ENCODE data around the gene TREH. TPM values are rescaled to one million over a fixed set of nuclear protein-coding genes. Genes with fewer than 3 reads are reported as not detected.
"Not testable (repeated sequence)": the region's sequence is repeated elsewhere in the genome, so short reads cannot be mapped to it uniquely, and the experiment has no call there.

The TREH gene
- total RNA-seq, 2 donors from 2014 or later = not detected

DNA sequence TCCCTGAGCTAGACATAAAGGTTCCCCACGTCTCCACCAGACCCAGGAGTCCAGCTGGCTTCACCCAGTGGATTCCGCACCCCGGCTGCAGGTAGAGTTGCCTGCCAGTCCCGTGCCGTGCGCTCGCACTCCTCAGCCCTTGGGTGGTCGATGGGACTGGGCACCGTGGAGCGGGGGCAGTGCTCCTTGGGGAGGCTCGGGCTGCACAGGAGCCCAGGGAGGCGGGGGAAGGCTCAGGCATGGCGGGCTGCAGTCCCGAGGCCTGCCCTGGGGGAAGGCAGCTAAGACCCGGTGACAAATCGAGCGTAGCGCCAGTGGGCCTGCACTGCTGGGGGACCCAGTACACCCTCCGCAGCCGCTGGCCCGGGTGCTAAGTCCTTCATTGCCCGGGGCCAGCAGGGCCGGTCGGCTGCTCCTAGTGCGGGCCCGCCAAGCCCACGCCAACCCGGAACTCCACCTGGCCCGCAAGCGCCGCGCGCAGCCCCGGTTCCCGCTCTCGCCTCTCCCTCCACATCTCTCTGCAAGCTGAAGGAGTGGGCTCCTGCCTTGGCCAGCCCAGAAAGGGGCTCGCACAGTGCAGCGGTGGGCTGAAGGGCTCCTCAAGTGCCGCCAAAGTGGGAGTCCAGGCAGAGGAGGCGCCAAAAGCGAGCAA, 9.5 kb upstream of the TREH start:
- H3K4me3 Mint-ChIP-seq = peak overlapping the region; percentile 20
- H3K36me3 Mint-ChIP-seq (ENCODE audit: low read depth) = no peaks in the 10 kb centered on the region
- H3K4me1 Mint-ChIP-seq = peaks cover 19% of the 10 kb centered on the region
- no peaks in the 10 kb centered on the region for H3K27me3 Mint-ChIP-seq
- no peak overlapping the region for H3K27ac Mint-ChIP-seq
- no peaks in the 10 kb centered on the region for H3K9me3 Mint-ChIP-seq
- ATAC-seq (replicated peaks) = no peak

DNA sequence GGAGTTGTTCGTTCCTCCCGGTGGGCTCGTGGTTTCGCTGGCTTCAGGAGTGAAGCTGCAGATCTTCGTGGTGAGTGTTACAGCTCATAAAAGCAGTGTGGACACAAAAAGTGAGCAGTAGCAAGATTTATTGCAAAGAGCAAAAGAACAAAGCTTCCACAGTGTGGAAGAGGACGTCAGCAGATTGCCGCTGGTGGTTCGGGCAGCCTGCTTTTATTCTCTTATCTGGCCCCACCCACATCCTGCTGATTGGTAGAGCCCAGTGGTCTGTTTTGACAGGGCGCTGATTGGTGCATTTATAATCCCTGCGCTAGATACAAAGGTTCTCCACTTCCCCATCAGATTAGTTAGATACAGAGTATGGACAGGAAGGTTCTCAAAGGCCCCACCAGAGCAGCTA, 8.9 kb upstream of the TREH start:
- not testable (repeated sequence) for H3K36me3 Mint-ChIP-seq (ENCODE audit: low read depth); H3K9me3 Mint-ChIP-seq; H3K27me3 Mint-ChIP-seq; H3K27ac Mint-ChIP-seq; ATAC-seq (replicated peaks)
- Mint-ChIP-seq H3K4me1 (peaks cover 19% of the 10 kb centered on the region), H3K4me3 (peak overlapping the region; percentile 20)

DNA sequence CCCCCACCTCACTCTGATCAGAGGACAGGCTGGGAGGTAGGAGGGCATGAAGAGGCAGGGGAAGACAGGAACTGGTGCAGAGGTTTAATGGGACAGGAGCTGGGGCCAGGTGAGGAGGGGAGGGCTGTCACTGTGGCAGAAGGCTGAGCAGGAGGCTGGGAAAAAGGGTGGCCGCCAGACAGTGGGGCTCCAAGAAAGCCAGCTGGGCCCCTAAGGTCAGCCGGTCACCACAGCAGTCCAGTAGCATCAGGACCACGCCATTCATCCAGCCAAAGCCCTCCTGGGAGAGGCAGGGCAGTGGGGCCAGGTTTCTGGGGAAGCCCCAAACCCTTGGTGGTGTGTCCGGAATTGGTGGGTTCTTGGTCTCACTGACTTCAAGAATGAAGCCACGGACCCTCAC, 8.5 kb upstream of the TREH start:
- H3K27me3 Mint-ChIP-seq = no peaks in the 10 kb centered on the region
- H3K36me3 Mint-ChIP-seq (ENCODE audit: low read depth) = no peaks in the 10 kb centered on the region
- H3K4me1 Mint-ChIP-seq = peaks cover 16% of the 10 kb centered on the region
- no peaks in the 10 kb centered on the region for H3K9me3 Mint-ChIP-seq
- ATAC-seq (replicated peaks) = no peak
- no peak overlapping the region for H3K27ac Mint-ChIP-seq
- peak overlapping the region; percentile 20 for H3K4me3 Mint-ChIP-seq

DNA sequence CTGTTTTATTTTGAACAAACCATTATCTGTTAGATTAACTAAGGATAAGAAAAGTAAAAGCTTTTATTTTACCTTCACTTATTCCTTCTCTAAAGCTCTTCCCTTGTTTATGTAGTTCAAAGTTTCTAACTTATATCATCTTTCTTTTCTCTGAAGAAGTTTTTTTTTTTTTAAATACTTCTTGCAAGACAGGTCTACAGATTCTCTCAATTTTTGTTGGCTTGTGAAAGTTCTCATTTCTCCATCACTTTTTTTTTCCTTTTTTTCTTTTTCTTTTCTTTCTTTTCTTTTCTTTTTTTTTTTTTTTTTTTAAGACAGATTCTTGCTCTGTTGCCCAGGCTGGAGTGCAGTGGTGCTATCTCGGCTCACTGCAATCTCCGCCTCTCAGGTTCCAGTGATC, 4.7 kb upstream of the TREH start:
- H3K36me3 Mint-ChIP-seq (ENCODE audit: low read depth) = no peaks in the 10 kb centered on the region
- H3K4me1 Mint-ChIP-seq = no peaks in the 10 kb centered on the region
- no peaks in the 10 kb centered on the region for H3K27me3 Mint-ChIP-seq
- H3K27ac Mint-ChIP-seq = no peak overlapping the region
- H3K4me3 Mint-ChIP-seq = no peak overlapping the region
- no peaks in the 10 kb centered on the region for H3K9me3 Mint-ChIP-seq
- ATAC-seq (replicated peaks) = no peak

DNA sequence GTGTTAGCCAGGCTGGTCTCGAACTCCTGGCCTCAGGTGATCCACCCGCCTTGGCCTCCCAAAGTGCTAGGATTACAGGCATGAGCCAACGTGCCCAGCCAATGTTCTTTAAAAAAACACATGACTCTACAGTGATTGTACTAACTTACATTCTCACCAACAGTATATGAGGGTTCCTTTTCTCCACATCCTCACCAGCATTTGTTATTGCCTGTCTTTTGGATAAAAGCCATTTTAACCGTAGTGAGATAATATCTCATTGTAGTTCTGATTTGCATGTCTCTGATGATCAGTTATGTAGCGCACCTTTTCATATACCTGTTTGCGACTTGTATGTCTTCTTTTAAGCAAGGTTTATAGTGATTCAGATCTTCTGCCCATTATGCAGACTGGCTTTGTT, 3.5 kb upstream of the TREH start:
- not testable (repeated sequence) for H3K27me3 Mint-ChIP-seq; H3K4me1 Mint-ChIP-seq; H3K36me3 Mint-ChIP-seq (ENCODE audit: low read depth); ATAC-seq (replicated peaks); H3K4me3 Mint-ChIP-seq; H3K9me3 Mint-ChIP-seq; H3K27ac Mint-ChIP-seq

DNA sequence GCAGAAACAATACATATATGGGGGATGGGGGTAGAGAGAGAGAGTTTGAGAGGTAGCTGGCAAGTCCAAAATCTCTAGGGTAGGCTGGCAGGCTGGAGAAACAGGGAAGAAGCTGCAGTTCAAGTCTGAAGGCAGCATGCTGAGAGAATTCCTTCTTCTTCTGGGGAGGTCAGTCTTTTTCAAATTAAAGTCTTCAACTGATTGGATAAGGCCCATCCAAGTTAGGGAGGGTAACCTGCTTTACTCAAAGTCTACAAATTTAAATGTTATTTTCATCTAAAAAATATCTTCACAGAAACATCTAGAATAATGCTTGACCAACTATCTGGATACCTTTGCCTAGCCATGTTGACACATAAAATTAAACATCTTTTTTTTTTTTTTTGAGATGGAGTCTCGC, 2.9 kb upstream of the TREH start:
- H3K4me3 Mint-ChIP-seq = no peak overlapping the region
- H3K27ac Mint-ChIP-seq = no peak overlapping the region
- no peaks in the 10 kb centered on the region for H3K36me3 Mint-ChIP-seq (ENCODE audit: low read depth)
- ATAC-seq (replicated peaks) = no peak
- no peaks in the 10 kb centered on the region for H3K27me3 Mint-ChIP-seq
- H3K4me1 Mint-ChIP-seq = no peaks in the 10 kb centered on the region
- no peaks in the 10 kb centered on the region for H3K9me3 Mint-ChIP-seq

DNA sequence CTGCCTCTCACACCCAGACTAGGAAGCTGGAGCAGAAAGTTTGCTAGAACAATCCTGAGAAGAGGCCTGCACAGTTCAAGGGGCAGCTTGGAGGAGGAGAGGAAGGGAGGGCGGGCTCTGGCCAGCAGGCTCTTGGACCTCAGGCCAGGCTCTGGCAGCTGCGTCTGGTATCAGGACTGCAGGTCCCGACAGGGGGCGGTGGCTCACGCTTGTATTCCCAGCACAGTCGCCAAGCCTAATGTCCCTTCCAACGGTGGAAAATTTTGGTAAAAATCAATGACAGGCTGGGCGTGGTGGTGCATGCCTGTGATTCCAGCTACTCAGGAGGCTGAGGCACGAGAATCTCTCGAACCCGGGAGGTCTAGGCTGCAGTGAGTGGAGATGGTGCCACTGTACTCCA, 542 bp downstream of the TREH start:
- not testable (repeated sequence) for H3K27ac Mint-ChIP-seq; H3K9me3 Mint-ChIP-seq; ATAC-seq (replicated peaks); H3K36me3 Mint-ChIP-seq (ENCODE audit: low read depth); H3K4me1 Mint-ChIP-seq; H3K27me3 Mint-ChIP-seq; H3K4me3 Mint-ChIP-seq

DNA sequence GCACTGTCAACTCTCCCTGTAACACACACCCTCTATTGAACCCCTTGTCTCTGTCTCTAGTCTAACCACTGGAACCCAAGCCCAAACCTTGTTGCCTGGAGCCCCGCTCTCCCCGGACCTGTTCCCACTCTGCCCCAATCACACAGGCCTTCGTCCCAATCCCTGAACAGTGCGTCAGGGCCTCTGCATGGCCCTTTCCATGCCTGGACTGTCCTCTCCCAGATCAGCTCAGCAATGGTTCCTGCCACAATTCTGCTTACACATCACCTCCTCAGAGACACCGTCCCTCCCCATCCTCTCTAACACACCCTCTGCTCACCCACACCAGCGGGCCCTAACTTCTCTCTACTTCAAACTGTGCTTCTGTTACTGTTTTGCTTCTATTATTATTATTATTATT, 1.5 kb downstream of the TREH start:
- H3K36me3 Mint-ChIP-seq (ENCODE audit: low read depth) = no peaks in the 10 kb centered on the region
- ATAC-seq (replicated peaks) = no peak
- H3K27me3 Mint-ChIP-seq = no peaks in the 10 kb centered on the region

DNA sequence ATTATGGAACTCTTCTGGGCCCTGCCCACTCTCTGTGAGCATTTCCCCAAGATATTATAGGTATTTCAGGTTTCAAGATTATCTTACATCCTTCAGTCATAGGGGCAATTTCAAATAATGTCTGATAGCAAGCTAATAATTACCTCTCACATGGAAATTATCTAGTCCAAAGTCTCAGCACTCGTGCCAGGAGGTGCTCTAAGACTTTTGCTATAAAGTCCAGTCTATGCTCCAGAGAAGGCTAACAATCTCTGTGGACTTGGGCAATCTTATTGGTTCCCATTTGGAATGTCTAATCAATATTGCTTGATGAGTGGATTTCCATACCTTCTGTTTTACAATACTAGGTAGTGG, 5.4 kb downstream of the TREH start:
- Mint-ChIP-seq H3K9me3 (no peaks in the 10 kb centered on the region), H3K27ac (no peak overlapping the region), H3K27me3 (no peaks in the 10 kb centered on the region), H3K36me3 (ENCODE audit: low read depth) (no peaks in the 10 kb centered on the region), H3K4me1 (no peaks in the 10 kb centered on the region), H3K4me3 (no peak overlapping the region)
- ATAC-seq (replicated peaks) = no peak

More for the DNA sequence above, 1.5 kb downstream of the TREH start:
- Mint-ChIP-seq H3K4me3 (no peak overlapping the region), H3K4me1 (no peaks in the 10 kb centered on the region), H3K9me3 (no peaks in the 10 kb centered on the region), H3K27ac (no peak overlapping the region)

DNA sequence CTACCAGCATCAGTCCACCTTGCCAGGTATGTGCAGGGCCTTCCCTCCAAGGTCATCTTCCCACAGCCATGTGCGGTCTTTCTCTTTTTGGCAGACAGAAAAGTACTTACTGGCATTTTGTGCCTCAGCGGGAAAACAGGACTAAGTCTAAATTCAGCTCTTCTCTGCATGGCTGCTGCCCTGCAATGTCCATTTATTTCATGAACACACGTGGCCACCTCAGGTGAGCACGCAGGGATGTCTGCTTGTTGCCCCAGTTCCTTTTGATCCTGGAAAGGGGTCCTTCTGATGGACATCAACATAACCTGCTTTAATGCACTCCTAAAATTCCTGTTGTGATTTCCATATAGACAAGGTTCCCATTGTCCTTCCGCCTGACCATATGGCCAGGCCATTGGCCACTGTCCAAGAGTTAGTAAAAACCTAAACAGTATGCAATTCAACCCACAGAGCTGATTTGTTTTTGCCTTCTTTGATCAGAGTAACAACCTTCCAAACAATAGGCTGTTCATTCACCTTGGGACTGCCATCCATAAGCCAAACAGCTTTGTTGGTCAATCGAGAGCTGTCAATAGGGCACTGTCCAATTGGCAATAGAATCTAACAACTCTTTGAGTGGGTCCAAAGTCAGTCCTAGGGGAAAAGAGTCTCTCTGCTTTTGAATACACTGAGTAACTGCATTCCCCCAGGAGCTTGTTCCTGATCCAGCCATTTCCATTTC, 5.9 kb downstream of the TREH start:
- H3K4me3 Mint-ChIP-seq = no peak overlapping the region
- no peaks in the 10 kb centered on the region for H3K9me3 Mint-ChIP-seq
- no peaks in the 10 kb centered on the region for H3K36me3 Mint-ChIP-seq (ENCODE audit: low read depth)
- H3K4me1 Mint-ChIP-seq = no peaks in the 10 kb centered on the region
- no peaks in the 10 kb centered on the region for H3K27me3 Mint-ChIP-seq
- no peak overlapping the region for H3K27ac Mint-ChIP-seq
- no peak for ATAC-seq (replicated peaks)

DNA sequence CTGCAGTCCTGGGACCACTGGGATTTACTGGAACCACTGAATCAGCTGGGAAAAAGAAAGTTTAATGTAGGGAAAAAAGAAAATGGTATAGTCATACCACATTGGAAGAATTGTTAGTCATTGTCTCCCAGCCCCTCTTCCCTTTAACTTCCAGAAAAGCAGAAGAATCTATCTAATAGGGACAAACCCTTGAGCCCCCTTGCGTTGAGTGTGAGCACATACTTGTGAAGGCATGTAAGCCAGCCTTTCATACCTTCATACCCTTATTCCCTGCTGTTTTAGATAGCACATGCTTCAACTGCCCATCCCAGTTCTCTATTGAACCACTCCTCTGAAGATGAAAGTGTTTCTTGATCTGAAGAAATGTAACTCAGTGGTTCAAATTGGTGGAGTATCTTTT, 6.6 kb downstream of the TREH start:
- Mint-ChIP-seq H3K36me3 (ENCODE audit: low read depth) (no peaks in the 10 kb centered on the region), H3K4me3 (no peak overlapping the region), H3K4me1 (no peaks in the 10 kb centered on the region), H3K9me3 (no peaks in the 10 kb centered on the region), H3K27me3 (no peaks in the 10 kb centered on the region), H3K27ac (no peak overlapping the region)
- no peak for ATAC-seq (replicated peaks)

DNA sequence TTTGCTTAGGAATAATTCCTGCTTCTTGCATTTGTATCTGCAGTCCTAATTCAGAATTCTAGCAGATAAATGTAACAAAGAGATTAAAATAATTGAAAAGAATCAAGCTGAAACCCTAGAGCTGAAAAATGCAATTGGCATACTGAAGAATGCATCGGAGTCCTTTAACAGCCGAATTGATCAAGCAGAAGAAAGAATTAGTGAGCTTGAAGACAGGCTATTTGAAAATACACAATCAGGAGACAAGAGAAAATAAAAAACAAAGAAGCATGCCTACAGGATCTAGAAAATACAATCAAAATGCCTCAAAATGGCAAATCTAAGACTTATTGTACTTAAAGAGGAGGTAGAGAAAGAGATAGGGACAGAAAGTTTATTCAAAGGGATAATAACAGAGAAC, 8.2 kb downstream of the TREH start:
- H3K36me3 Mint-ChIP-seq (ENCODE audit: low read depth) = no peaks in the 10 kb centered on the region
- H3K4me1 Mint-ChIP-seq = no peaks in the 10 kb centered on the region
- no peaks in the 10 kb centered on the region for H3K9me3 Mint-ChIP-seq
- no peak overlapping the region for H3K4me3 Mint-ChIP-seq
- H3K27ac Mint-ChIP-seq = no peak overlapping the region
- ATAC-seq (replicated peaks) = no peak
- no peaks in the 10 kb centered on the region for H3K27me3 Mint-ChIP-seq

DNA sequence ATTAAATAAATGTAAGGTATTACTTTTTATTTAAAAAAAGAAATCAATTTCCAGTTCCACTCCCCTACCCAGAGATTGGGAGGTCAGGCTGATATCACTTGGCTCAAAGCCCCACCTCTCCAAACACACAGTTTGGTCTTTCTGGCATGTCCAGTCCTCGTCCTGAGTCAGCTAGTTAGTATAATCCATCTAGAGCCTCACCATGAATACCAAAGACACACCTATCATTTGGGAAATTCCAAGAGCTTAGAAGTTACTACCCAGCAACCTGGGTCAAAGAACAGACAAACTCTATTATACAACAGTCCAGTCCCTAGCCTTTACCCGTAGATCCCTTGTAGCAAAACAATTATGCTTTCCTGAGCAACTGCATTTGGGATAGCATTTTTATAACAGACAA, 9.4 kb downstream of the TREH start:
- no peaks in the 10 kb centered on the region for H3K27me3 Mint-ChIP-seq
- no peak for ATAC-seq (replicated peaks)
- H3K9me3 Mint-ChIP-seq = no peaks in the 10 kb centered on the region
- H3K36me3 Mint-ChIP-seq (ENCODE audit: low read depth) = no peaks in the 10 kb centered on the region
- H3K27ac Mint-ChIP-seq = no peak overlapping the region
- H3K4me1 Mint-ChIP-seq = no peaks in the 10 kb centered on the region
- H3K4me3 Mint-ChIP-seq = no peak overlapping the region

DNA sequence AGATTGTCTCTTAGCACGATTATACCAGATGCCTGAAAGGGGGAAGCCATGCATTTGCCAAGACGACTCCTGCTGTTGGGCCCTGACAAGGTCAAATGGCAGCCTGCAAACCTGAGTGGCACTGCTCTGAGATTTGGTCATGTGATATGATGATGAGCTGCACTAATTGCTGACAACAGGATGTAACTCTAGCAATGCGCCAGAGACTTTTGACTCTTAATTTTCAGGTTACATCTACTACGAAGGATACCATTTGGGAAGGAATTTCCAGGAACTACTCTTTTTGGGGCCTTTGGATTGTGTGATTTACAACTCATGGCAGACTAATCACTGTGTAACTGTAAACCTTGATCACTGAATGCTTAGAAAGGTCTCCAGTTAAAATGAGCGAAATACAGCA, 13.1 kb downstream of the TREH start:
- no peak for ATAC-seq (replicated peaks)
- Mint-ChIP-seq H3K36me3 (ENCODE audit: low read depth) (no peaks in the 10 kb centered on the region), H3K4me1 (no peaks in the 10 kb centered on the region), H3K27me3 (no peaks in the 10 kb centered on the region), H3K9me3 (no peaks in the 10 kb centered on the region), H3K4me3 (no peak overlapping the region), H3K27ac (no peak overlapping the region)

DNA sequence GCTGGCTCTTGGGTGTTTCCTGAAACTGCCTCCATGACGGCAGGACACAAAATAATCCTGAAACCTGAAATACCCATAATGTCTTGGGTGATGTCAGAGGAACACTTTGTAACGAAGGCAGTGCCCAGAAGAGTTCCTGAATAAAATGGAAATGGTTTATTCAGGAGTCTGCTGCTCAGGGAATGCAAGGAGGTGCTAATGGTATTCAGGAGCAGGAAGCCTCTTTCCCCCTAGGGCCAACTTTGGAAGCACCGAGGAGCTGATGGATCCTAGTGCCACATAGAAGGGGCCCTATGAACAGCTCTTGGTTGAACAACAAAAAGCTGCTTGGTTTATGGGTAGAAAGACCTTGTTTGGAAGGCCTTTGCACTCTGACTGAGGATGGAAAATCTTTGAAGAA, 15.5 kb downstream of the TREH start:
- Mint-ChIP-seq H3K36me3 (ENCODE audit: low read depth) (no peaks in the 10 kb centered on the region), H3K9me3 (no peaks in the 10 kb centered on the region), H3K4me3 (no peak overlapping the region), H3K27me3 (no peaks in the 10 kb centered on the region), H3K4me1 (no peaks in the 10 kb centered on the region), H3K27ac (no peak overlapping the region)
- no peak for ATAC-seq (replicated peaks)

DNA sequence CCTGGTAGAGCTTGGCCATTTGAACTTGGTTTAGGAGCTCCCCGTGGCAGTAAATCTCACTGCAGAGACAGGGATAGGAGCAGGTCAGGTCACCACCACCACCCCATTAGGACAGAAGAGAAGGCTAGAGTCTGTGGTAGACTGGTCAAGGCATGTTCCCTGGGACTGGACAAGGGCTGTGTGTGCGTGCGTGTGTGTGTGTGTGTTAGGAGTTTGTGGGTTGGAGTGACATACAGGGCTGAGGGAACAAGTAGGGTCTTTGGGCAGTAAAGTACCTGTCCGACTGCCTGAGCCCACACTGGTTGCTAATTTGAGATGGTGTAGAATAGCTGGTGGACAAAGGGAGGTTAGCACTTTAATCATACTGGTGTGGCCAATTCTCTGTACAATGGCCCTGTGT, 16.1 kb downstream of the TREH start:
- Mint-ChIP-seq H3K36me3 (ENCODE audit: low read depth) (no peaks in the 10 kb centered on the region), H3K27ac (no peak overlapping the region), H3K9me3 (no peaks in the 10 kb centered on the region), H3K4me1 (no peaks in the 10 kb centered on the region), H3K4me3 (no peak overlapping the region), H3K27me3 (no peaks in the 10 kb centered on the region)
- no peak for ATAC-seq (replicated peaks)

All from activated T-helper 17 cell treated with anti-CD3 and anti-CD28 coated beads, Interleukin-2, amount 50 U/mL, for 72 hours (primary cell).